HG03097 (cell line): ENCODE measurements around the gene MRPL4.

ENCODE experiments used
- ATAC-seq: cut with Tn5 transposase; IDR thresholded peaks from one replicate; pipeline ENCODE4 v1.9.1; 2021; ENCODE audit not compliant: unreplicated experiment, low FRiP score

MRPL4 gene

DNA sequence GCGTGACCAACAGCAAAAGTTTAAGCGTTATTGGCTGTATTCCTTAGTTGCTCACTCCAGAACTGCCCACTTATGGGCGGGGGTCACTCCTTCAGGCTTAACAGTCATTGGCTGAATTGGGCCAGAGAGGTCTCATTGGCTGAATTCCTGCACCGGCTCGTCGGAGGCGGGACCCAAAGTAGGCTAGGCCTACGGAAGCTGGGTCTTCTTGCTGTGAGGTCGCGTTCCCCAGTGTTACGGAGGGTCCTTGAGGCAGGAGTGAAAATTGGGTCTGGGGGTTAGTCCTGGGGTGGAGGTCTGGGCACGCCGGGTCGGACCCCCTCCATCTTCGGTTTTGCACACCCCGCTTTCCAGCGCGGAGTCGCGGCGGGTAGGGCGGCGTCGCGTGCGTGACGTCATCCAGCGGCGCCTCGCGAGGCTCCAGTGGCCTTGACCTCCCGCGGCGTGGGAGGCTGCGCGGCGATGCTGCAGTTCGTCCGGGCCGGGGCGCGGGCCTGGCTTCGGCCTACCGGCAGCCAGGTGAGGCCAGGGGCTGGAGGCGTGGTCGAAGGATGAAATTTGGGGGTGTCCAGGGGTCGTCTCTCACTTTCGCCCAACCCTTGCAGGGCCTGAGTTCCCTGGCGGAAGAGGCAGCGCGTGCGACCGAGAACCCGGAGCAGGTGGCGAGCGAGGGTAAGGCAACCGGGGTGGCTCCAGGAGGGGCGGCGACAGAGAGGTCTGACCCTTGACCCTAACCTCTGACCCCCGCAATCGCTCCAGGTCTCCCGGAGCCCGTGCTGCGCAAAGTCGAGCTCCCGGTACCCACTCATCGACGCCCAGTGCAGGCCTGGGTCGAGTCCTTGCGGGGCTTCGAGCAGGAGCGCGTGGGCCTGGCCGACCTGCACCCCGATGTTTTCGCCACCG lies at the start of gene MRPL4:
MRPL4 (plus strand) TSS at position 423 of the 903 bp plus-strand sequence; CDS start at position 463, 40 bp downstream.
- ATAC-seq: peak; percentile 89

DNA sequence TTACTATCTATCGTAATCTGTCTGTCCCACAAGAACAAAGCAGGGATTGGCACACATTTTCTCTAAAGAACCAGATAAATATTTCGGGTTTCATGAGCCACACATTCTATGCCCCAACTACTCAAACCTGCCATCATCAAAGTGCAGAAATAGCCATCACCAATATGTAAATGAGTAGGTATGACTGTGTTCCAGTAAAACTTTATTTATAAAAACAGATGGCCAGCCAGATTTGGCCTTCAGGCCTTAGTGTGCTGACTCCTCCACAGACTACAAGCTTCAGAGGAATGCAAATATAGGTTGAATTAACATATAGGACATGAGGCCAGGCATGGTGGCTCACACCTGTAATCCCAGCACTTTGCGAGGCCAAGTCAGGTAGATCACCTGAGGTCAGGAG lies 48.3 kb upstream of the MRPL4 start:
- ATAC-seq: no peak

DNA sequence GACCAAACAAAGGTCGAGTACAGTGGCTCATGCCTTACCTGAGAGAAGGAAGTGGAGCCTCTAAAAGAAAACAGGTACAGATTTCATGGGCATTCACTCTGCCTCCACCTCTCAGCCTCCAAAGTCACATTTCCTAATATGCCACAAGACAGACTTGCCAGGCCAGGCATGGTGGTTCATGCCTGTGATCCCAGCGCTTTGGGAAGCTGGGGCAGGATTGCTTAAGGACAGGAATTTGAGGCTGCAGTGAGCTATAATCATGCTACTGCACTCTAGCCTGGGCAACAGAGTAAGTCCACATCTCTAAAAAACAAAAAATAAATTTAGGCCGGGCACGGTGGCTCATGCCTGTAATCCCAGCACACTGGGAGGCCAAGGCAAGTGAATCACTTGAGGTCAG lies 46.4 kb upstream of the MRPL4 start:
- no peak for ATAC-seq

DNA sequence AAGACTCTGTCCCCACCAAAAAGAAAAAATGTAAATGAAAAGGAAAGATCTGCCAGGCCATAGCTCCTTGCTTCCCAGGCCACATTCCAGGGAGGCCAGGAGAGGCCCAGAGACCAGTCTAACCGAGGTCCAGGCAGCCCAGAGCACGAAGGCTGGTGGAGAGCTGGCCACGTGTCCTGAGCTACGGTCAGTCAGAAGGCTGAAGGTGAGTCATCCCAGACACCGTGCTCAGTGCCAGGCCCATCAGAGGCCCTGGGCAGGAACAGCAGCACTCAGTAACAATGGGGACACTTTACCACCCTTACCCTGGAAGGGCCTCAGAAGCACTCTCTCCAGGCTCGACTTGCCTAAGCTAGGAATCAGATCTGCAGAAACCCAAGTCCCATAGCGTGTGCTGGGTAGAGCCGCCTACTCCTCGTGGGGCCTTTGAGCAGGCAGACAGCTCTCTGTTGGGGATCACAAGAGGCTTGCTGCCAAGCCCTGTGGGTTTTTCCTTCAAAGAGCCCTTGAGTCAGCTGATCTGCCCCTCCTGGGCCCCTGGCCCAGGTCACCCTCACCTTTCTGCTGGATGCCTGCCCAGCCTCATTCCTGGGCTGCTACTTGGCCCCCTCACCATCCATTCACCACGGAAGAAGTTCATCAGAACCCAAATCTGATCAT lies 45.7 kb upstream of the MRPL4 start:
- ATAC-seq: no peak

DNA sequence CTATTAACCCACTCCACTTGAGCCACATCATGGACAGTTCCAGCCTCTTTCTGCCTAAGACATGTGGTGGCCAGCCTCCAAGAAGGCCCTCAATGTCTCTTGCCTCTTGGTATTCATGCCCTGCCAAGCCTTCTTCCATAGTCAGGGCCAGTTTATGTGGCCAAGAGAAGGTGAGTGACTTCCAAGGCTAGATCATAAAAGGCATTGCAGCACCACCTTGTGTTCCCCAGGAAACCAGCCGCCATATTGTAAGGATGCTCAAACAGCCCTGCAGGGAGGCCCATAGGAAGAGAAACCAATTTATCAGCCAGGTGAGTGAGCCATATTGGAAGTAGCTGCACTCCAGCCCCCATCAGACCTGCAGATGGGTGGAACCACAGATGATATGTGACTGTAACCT lies 45.0 kb upstream of the MRPL4 start:
- ATAC-seq: no peak

DNA sequence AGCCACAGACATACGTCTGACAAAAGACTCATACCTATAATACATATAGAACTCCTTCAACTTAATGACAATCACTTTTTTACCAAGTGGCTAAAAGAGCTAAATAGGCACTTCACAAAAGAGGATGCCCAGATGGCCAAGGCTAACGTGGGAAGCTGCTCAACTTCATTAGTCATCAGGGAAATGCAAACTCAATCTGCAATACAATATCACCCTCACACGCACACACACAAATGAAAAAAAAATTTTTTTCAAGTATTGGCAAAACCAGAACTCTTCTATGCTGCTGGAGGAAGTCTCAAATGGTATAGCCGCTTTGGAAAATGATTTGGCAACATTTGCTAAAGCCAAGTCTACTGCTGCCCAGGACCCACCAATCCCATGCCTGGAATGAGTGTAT lies 42.7 kb upstream of the MRPL4 start:
- ATAC-seq: no peak

DNA sequence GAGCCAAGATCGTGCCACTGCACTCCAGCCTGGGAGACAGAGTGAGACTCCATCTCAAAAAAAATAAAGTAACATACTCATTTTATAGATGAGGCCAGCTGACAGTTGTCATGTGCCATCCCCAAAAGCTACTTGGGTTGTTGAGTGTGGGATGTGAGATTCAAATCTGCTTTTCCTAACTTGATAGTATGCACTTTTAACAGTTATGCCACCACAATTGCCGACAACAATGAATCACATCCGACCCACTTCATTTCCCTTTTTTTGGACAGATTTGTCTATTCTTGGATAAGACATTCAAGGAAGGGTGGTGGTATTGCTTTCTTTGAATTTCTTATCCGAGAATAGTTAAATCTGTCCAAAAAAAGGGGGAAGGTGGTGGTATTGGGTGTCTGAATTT lies 41.0 kb upstream of the MRPL4 start:
- ATAC-seq: no peak

DNA sequence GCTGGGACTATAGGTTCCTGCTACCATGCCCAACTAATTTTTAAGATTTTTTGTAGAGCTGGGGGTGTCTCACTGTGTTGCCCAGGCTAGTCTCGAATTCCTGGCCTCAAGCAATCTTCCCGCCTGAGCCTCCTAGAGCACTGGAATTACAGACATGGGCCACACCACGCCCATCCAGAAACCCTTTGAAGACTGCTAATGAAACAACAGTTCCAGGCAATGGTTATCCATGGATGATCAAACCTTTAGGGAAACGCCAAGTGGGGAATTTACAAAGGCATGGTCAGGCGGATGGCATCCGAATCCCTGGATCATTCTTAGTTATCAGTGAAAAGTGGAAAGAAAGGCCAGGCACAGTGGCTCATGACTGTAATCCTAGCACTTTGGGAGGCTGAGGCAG lies 40.3 kb upstream of the MRPL4 start:
- ATAC-seq: no peak

DNA sequence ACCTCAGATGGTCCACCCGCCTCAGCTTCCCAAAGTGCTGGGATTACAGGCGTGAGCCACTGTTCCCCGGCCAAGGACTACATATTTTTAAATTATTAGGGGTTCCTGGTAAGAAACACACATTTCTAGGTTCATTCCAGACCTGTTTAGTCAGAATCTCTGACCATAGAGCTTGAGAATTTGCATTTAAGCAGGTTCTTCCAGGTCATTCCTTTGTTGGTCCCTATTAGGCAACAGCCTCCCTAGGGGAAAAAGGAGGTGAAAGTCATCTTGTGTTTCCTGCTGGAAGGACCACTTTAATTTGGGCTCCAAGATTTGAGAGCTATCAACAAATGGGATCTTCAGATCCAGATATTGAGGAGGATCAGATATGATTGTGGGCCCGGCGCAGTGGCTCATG lies 37.2 kb upstream of the MRPL4 start:
- no peak for ATAC-seq

DNA sequence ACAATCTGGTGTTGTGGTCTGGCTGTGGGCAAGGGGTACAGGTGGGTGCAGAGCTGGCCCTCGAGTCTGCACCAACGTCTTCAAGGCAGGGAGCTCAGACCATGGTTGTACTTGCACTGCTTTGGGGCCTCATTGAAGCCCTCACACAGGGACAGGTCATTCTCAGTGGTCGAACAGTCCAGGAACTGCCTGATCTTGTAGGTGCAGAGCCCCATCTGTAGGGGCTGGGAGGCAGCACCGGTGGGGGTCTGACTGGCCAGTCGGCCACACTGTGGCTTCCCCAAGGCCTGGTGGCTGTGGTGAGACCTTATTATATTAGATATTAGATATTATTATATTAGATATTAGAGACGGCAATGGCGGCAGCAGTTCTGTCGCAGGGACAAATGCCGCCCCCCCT lies 34.9 kb upstream of the MRPL4 start:
- ATAC-seq: no peak

DNA sequence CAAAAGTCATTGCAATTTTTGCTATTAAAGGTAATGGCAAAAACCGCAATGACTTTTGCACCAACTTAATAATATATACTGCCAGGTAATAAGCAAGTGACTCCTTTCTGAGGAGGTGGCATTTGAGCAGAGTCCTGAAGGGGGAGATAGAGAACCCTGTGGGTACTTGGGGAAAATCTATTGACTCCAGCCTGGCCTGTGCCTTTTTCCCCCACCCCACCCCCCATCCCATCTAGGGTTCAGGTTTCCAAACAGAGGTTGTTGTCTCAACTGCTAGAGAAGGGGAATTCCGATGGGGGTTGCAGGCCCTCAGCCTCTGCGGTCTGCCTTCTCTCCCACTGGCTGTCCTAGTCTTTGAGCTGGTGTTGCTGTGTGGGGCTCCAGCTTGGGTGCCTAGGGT lies 32.3 kb upstream of the MRPL4 start:
- no peak for ATAC-seq

DNA sequence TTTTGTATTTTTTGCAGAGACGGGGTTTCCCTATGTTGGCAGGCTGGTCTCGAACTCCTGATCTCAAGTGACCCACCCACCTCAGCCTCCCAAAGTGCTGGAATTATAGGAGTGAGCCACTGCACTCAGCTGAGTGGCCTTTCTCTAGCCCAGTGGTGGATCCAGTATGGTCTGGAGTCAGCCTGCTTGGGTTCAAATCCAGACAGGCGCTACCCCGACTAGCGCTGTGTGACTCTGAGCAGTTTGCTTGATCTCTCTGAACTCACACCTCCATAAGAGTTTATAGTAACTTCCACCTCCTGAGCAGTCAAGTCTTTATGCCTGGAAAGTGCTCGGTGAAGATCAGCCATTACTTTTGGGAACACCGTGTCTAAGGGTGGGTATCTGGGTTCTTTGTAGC lies 31.3 kb upstream of the MRPL4 start:
- no peak for ATAC-seq

DNA sequence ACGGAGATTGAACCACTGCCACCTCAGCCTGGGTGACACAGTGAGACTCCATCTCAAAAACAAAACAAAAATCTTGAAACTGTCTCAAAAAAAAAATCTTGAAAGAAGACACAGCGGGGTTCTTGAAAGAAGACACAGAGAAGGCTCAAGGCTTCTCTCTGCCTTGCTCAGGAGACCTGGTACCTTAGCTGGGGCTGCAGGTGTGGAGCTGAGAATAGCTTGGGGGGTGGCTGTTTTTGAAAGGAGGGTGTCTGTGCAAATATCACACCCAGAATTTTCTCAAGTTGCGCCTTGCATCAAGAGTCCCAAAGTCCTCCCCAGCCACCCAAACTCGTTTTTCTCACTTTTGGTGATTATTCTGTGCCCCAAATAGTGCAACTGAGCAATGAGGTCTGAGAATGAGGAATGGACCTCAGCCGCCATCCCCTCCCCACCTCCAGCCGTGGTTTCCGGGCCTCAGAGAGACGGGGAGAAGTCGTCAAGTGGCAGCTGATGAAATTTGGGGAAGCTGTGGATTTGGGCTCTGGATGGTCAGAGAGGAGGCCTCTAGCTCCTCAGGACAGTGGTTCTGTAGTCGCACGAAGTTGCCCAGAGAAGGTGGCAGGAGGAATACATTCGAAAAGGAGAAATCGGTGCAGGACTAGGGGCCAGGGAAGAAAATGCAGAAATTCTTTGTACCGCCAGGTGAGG lies 29.7 kb upstream of the MRPL4 start:
- ATAC-seq: no peak

DNA sequence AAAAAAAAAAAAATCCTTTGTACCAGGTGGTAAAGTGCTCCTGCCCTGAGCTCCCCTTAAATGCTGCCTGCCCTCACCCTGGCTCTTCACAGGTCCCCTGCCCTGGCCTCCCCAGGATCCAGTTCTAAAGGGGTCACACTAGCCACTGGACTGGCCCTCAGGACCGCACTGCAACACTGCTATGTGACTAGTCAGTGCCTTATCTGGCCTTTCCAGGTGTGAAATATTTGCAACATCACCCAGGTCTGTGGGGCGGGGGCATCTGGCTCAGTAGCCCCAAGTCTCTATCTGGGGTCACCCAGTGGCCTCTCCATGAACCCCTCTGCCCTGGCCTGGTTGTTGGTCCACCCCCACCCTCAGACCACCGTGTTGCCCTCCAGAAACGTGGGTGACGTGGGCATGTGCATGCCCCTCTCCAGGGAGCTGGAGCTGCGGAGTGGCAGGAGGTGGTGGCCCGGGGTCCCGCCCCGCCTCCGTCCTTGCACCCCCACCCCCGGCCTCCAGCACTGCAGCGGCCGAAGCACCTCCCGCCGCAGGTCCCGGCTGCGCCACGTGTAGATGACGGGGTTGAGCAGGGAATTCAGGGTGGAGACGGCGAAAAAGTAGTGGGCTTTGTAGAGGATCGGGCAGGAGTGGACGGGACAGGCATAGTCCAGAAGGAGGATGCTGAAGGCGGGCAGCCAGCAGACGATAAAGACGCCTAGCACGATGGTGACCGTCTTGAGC lies 28.4 kb upstream of the MRPL4 start:
- ATAC-seq: no peak

DNA sequence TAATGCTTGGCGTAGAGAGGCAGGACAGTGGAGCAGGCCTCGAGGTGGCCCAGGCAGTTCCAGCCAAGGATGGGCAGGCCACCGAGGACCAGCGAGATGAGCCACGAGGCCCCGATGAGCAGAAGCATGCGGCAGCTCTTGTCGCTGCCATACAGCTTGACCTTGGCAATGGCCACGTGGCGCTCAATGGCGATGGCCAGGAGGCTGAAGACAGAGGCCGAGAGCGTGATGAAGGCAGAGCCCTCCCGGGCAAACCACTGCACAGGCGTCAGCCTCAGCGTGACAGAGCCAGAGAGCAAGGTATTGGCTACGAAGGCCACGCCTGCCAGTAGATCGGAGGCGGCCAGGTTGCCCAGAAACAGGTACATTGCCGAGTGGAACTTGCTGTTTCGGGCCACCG lies 27.7 kb upstream of the MRPL4 start:
- no peak for ATAC-seq

DNA sequence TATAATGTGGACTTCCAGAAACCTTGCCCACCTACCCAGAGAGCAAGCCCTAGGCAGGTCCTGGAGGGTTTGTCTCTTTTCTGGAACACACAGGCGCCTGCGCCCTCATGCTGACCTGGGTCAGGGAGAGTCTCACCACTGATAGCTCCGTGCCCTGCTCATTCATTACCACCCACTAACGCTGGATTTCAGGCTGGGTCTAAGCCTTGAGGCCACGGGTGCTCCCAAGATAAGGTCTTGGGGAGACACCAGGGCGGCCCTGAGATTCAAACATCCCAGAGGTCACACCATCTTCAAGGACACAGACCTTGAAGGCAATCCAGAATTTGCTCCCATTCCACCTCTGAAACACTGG lies 26.0 kb upstream of the MRPL4 start:
- no peak for ATAC-seq

DNA sequence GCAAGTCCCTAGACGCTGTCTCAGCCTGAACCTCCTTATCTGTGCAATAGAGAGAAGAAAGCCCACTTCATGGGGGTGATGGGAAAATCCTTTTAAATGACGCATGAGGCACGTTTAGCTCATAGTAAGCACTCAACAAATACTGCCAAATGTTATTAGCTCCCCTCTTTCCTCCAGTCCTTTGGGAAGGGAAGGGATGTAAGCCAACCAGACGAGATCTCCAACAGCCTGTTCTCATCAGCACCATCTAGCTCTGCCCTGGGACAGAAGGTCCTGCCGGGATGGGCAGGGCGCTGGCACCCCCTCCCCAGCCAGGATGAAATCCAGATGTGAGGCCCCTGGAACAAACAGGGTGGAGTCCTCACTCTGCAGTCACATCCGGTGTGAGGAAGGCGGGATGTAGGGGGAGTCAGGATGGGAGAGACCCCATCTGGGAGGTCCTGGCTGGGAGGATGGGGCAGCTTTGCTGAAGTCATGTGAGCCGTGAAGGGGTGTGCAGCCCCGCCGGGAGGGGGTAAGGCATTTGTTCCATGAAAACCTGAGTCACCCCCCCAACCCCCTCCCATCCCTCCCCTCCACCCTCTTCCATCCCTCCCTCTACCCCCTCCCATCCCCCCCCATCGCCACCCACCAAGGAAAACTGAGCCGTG lies 25.5 kb upstream of the MRPL4 start:
- ATAC-seq: no peak

DNA sequence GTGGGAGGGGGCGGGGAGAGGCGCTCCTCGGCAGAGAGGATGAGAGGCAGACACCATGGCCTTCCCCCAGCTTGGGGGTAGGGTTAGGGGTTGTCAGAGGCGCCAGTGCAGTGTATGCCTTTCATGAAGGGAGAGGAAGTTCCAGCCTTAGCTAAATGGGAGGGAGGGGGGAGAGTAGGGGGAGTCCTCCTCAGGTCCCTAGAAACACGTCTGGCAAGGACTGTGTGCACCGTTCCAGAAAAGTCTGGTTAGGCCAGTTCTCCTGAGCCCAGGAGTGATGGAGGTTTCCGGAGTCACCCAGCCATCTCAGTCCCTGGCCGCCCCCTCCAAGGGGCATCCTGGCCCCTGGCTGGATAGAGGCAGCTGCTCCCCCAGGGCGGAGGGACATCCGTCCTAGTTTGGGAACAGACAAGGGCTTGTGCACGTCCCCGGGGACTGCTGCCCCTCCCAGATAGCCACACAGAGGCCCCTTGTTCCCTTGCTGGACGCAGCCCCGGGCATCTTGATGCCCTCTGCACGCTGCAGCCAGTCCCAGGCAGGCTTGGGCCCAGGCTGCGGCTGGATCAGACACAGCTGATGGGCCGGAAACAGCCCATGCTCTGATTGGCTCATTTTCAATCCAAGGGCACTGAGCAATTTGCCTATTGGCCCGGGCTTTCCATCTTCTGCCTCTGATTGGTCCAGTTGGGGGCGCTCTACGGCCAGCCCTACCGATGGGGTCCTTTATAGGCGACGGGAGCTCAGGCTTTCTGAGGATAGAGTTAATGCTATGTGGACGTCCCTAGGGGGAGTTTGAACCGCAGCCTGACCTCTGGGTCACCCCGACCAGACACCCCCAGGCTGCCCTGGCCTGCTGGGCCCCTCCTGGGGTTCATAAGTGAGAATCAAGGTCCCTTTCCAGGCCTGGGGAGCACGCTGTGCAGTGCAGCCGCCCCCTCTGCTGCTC lies 24.7 kb upstream of the MRPL4 start:
- ATAC-seq: no peak

DNA sequence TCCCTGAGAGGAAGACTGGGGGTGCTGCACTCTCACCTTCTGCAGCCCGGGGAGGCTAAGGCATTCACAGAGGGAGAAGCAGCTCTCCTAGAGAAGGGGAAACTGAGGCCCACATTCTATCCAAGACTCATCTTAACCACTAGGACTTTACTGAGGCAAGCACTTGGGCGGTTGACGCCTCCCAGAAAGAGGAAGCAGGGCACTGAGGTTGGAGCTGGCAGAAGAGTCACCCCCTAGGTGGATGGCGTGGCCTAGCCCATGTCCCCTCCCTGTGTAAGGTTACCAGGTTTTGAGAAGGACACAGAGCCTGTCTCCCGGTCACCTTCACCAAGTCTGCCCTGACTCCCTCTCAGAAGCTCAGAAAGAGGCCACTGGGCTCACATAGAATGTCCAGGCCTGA lies 23.6 kb upstream of the MRPL4 start:
- no peak for ATAC-seq
